Measurements from ENCODE around the gene PXMP4.

PXMP4 gene

GRCh38 chr20:33697129-33697528, 23.0 kb downstream of the PXMP4 start:
- peak; percentile 54 for DNase-seq (ENCODE audit: low read depth)
- no peak for TF ChIP-seq CTCF (IDR thresholded peaks at IDR 0.05; ENCODE audit: low read length, missing control alignments)
- H3K4me3 ChIP-seq (replicated peaks; ENCODE audit: low read depth, low read length) = no peak overlapping the region

GRCh38 chr20:33696448-33696847, 23.7 kb downstream of the PXMP4 start:
- no peak for TF ChIP-seq CTCF (IDR thresholded peaks at IDR 0.05; ENCODE audit: low read length, missing control alignments)
- no peak for DNase-seq (ENCODE audit: low read depth)
- H3K4me3 ChIP-seq (replicated peaks; ENCODE audit: low read depth, low read length) = no peak overlapping the region

DNA sequence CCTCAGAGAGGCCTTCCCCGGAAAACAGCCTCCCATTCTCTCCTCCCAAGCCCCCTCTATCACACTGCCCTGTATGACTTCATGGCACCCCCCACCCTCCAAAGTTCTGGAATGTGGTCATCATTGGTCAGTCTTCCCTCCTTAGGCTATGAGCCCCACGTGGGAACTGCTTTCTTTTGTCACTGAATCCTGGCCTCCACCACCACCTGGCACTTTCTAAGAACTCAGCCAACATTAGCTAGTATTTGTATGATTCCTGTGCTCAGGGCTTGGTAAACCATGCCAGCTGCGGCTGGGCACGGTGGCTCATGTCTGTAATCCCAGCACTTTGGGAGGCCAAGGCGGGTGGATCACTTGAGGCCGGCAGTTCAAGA, 25.5 kb downstream of the PXMP4 start:
- H3K4me3 ChIP-seq (replicated peaks; ENCODE audit: low read depth, low read length) = no peak overlapping the region
- no peak for DNase-seq (ENCODE audit: low read depth)
- no peak for TF ChIP-seq CTCF (IDR thresholded peaks at IDR 0.05; ENCODE audit: low read length, missing control alignments)

DNA sequence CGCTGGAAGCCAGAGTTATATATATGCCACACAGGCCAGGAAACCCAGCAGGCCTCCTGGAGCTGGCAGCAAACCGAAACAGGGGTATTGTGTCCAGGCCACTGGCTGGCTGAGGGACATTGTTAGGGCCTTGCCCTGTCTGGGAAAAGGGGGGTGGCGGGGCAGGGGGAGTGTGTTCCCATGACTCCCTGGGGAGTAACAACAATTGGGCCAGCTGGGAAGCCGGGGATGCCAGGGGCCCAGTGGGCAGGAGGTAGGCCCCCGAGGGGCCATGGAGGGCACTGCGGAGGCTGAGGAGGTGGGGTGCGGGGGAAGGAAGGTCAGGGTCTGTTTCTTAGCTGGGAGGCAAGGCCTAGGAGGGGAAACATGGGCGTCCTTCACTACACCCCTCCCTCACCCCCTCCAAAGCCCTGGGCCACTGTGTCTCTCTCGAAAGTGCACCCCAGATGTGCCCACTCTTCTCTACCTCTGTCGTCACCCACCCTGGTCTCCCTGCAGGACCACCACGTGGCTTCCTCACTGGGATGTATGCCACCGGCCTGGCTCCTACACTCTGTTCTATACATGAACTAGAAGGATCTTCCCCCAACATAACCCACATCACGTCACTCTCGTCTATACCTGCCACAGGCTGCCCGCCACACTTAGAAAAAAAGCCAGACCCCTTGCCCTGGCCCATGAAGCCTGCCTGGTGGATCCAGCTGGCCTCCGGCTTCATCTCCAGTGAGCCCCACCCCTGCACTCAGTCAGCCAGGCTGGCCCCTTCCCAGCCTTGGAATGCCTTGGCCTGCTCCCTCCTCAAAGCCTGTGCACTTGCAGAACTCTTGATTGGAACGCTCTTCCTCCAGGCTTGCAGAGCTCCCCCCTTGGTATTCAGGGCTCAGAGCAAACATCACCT, 26.1 kb downstream of the PXMP4 start:
- no peak for TF ChIP-seq CTCF (IDR thresholded peaks at IDR 0.05; ENCODE audit: low read length, missing control alignments)
- DNase-seq (ENCODE audit: low read depth) = no peak
- H3K4me3 ChIP-seq (replicated peaks; ENCODE audit: low read depth, low read length) = no peak overlapping the region

DNA sequence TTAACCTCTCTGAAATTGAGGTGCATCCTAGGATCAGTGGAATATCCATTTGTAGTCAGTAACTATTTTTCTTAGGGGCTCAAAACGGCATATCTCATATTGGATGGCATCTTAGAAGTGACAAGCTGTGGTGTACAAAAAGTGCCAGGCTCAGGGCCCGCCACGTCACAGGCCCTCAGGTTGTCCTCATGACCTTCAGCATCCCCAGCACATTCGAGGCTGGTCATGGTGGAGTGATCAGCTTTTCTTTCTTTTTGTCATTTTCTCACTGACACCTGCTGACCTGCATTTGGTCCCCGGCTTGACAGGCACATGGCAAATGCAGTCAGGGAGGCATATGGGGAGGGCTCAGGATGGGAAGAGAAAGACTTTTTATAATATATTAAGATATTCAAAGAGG, 26.8 kb downstream of the PXMP4 start:
- no peak for TF ChIP-seq CTCF (IDR thresholded peaks at IDR 0.05; ENCODE audit: low read length, missing control alignments)
- DNase-seq (ENCODE audit: low read depth) = no peak
- H3K4me3 ChIP-seq (replicated peaks; ENCODE audit: low read depth, low read length) = no peak overlapping the region

GRCh38 chr20:33689973-33690372, 30.1 kb downstream of the PXMP4 start:
- DNase-seq (ENCODE audit: low read depth) = peak; percentile 77
- no peak for TF ChIP-seq CTCF (IDR thresholded peaks at IDR 0.05; ENCODE audit: low read length, missing control alignments)
- no peak overlapping the region for H3K4me3 ChIP-seq (replicated peaks; ENCODE audit: low read depth, low read length)

DNA sequence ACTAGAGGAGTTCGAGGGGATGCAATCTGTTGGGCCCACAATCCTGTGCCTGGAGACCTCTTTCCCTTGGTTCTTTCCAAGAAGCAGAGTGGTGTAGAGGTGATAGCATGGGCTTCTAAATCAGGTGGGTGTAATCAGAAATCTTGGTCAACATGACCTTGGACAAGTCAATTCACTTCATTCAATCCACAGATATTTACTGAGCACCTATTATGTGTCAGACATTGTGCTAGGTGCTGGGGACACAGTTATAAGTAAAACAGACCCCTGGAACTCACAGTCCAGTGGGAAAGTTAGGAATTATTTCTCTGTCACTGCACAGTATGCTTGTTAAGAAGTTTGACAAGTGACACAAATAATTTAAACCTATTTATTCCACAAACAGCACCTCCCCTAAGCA, 30.6 kb downstream of the PXMP4 start:
- H3K4me3 ChIP-seq (replicated peaks; ENCODE audit: low read depth, low read length) = no peak overlapping the region
- no peak for TF ChIP-seq CTCF (IDR thresholded peaks at IDR 0.05; ENCODE audit: low read length, missing control alignments)
- DNase-seq (ENCODE audit: low read depth) = no peak

All from fibroblast of pulmonary artery (primary cell).